Measurements from ENCODE around the gene KCNJ15. TPM values are rescaled to one million over a fixed set of nuclear protein-coding genes. Genes with fewer than 3 reads are reported as not detected.

The KCNJ15 gene
- total RNA-seq, 4 donors from 2014 or later, result 0.14 to 0.16 TPM; not detected in 2

GRCh38 chr21:38307771-38308531 lies 51.2 kb downstream of the KCNJ15 start:
- H3K36me3 ChIP-seq, result no peaks in the 10 kb centered on the region
- no peak for DNase-seq
- H3K9me3 ChIP-seq, result no peaks in the 10 kb centered on the region
- in situ Hi-C loops (cut with MboI; ENCODE audit: low pct_ligation_motif_present in 1 of 4, low pct_unique_long_range_greater_than_20kb in 1 of 4, low sequenced_read_pairs in 3 of 4), result no loop called here
- TF ChIP-seq POLR2AphosphoS5 (IDR thresholded peaks at IDR 0.05) (no peak), POLR2A (IDR thresholded peaks at IDR 0.05) (no peak), CTCF (IDR thresholded peaks at IDR 0.05) (no peak), EP300 (IDR thresholded peaks at IDR 0.05; ENCODE audit: low read depth) (no peak)
- intact Hi-C loops (cut with DNase I; ENCODE audit: low total_unique reads), result no loop called here
- 79 to 80% methylated on average over 4 to 7 of the region's 7 CpGs for WGBS, 2 donors (ENCODE audit: low coverage in 1 of 2)
- H3K27ac ChIP-seq, result no peak overlapping the region
- H3K4me1 ChIP-seq, result no peaks in the 10 kb centered on the region
- no peak overlapping the region for H3K4me3 ChIP-seq
- H3K27me3 ChIP-seq, result peaks cover 9% of the 10 kb centered on the region

- no peak for TF ChIP-seq EP300 (IDR thresholded peaks at IDR 0.05; ENCODE audit: low read depth)
- TF ChIP-seq CTCF (IDR thresholded peaks at IDR 0.05), result no peak
- TF ChIP-seq POLR2AphosphoS5 (IDR thresholded peaks at IDR 0.05), result no peak
- no peak for TF ChIP-seq POLR2A (IDR thresholded peaks at IDR 0.05)
- peaks cover 9% of the 10 kb centered on the region for H3K27me3 ChIP-seq
- intact Hi-C loops (cut with DNase I; ENCODE audit: low total_unique reads), result no loop called here
- no peaks in the 10 kb centered on the region for H3K9me3 ChIP-seq
- H3K36me3 ChIP-seq, result no peaks in the 10 kb centered on the region
- no peak for DNase-seq
- no peak overlapping the region for H3K27ac ChIP-seq
- in situ Hi-C loops (cut with MboI; ENCODE audit: low pct_ligation_motif_present in 1 of 4, low pct_unique_long_range_greater_than_20kb in 1 of 4, low sequenced_read_pairs in 3 of 4), result no loop called here
- no peak overlapping the region for H3K4me3 ChIP-seq
- no peaks in the 10 kb centered on the region for H3K4me1 ChIP-seq
- 68 to 83% methylated on average over 7 to 9 of the region's 9 CpGs for WGBS, 2 donors (ENCODE audit: low coverage in 1 of 2)
Measured at GRCh38 chr21:38308532-38309119, 51.8 kb downstream of the KCNJ15 start.

GRCh38 chr21:38310646-38311485 lies 54.1 kb downstream of the KCNJ15 start:
- WGBS, 2 donors (ENCODE audit: low coverage in 1 of 2), result 92% methylated on average over 8 to 9 of the region's 9 CpGs
- no peak overlapping the region for H3K4me3 ChIP-seq
- intact Hi-C loops (cut with DNase I; ENCODE audit: low total_unique reads) (loop anchor here (5.0 kb wide), 1 partner anchor 1204 kb away; no protein-coding TSS in a partner anchor), in situ Hi-C loops (cut with MboI; ENCODE audit: low pct_ligation_motif_present in 1 of 4, low pct_unique_long_range_greater_than_20kb in 1 of 4, low sequenced_read_pairs in 3 of 4) (no loop called here)
- DNase-seq, result no peak
- no peaks in the 10 kb centered on the region for H3K36me3 ChIP-seq
- no peaks in the 10 kb centered on the region for H3K4me1 ChIP-seq
- TF ChIP-seq POLR2AphosphoS5 (IDR thresholded peaks at IDR 0.05) (no peak), POLR2A (IDR thresholded peaks at IDR 0.05) (no peak), CTCF (IDR thresholded peaks at IDR 0.05) (no peak), EP300 (IDR thresholded peaks at IDR 0.05; ENCODE audit: low read depth) (no peak)
- H3K9me3 ChIP-seq, result no peaks in the 10 kb centered on the region
- H3K27me3 ChIP-seq, result peaks cover 14% of the 10 kb centered on the region
- H3K27ac ChIP-seq, result no peak overlapping the region

GRCh38 chr21:38311765-38312164 lies 55.0 kb downstream of the KCNJ15 start:
- in situ Hi-C loops (cut with MboI; ENCODE audit: low pct_ligation_motif_present in 1 of 4, low pct_unique_long_range_greater_than_20kb in 1 of 4, low sequenced_read_pairs in 3 of 4), result no loop called here
- no peak overlapping the region for H3K4me3 ChIP-seq
- 79 to 83% methylated on average over 5 to 6 of the region's 6 CpGs for WGBS, 2 donors (ENCODE audit: low coverage in 1 of 2)
- no peak for TF ChIP-seq POLR2A (IDR thresholded peaks at IDR 0.05)
- no peak for TF ChIP-seq CTCF (IDR thresholded peaks at IDR 0.05)
- no peak for TF ChIP-seq POLR2AphosphoS5 (IDR thresholded peaks at IDR 0.05)
- TF ChIP-seq EP300 (IDR thresholded peaks at IDR 0.05; ENCODE audit: low read depth), result no peak
- DNase-seq, result no peak
- intact Hi-C loops (cut with DNase I; ENCODE audit: low total_unique reads), result loop anchor here (5.0 kb wide), 1 partner anchor 1204 kb away; no protein-coding TSS in a partner anchor
- H3K4me1 ChIP-seq, result no peaks in the 10 kb centered on the region
- H3K27ac ChIP-seq, result no peak overlapping the region
- no peaks in the 10 kb centered on the region for H3K36me3 ChIP-seq
- H3K9me3 ChIP-seq, result no peaks in the 10 kb centered on the region
- H3K27me3 ChIP-seq, result peaks cover 13% of the 10 kb centered on the region

Data from transverse colon (tissue), 4 donors.